HK-2 (cell line): ENCODE results near the gene PLD1.
"Not testable (repeated sequence)": the region's sequence is repeated elsewhere in the genome, so short reads cannot be mapped to it uniquely, and the experiment has no call there.

Source experiments
- DNase-seq: peaks from one replicate; pipeline ENCODE4 v3.0.0-alpha.2; 2018; ENCODE audit not compliant: unreplicated experiment

The PLD1 gene

GRCh38 chr3:171809861-171810628 lies at the start of gene PLD1:
TSS of gene PLD1 (minus strand) at chr3:171810483. CDS start at chr3:171738051, 72,432 bp downstream.
- DNase-seq, result peak; percentile 91

GRCh38 chr3:171858770-171859169 lies 48.5 kb upstream of the PLD1 start:
- not testable (repeated sequence) for DNase-seq

- DNase-seq, result no peak
Observed at GRCh38 chr3:171854649-171855305, 44.5 kb upstream of the PLD1 start.

GRCh38 chr3:171851660-171852058 lies 41.4 kb upstream of the PLD1 start:
- DNase-seq, result no peak

GRCh38 chr3:171850960-171851659 lies 40.8 kb upstream of the PLD1 start:
- DNase-seq, result no peak

- DNase-seq, result no peak
Observed at GRCh38 chr3:171850320-171850959, 40.2 kb upstream of the PLD1 start.

GRCh38 chr3:171849617-171850319 lies 39.5 kb upstream of the PLD1 start:
- no peak for DNase-seq

GRCh38 chr3:171847595-171848259 lies 37.4 kb upstream of the PLD1 start:
- DNase-seq, result no peak

- no peak for DNase-seq
Observed at GRCh38 chr3:171847133-171847532, 36.9 kb upstream of the PLD1 start.

GRCh38 chr3:171846597-171846996 lies 36.3 kb upstream of the PLD1 start:
- no peak for DNase-seq

- no peak for DNase-seq
Observed at GRCh38 chr3:171845481-171846284, 35.4 kb upstream of the PLD1 start.

- DNase-seq, result no peak
Observed at GRCh38 chr3:171844873-171845272, 34.6 kb upstream of the PLD1 start.

- DNase-seq, result no peak
Observed at GRCh38 chr3:171842864-171843518, 32.7 kb upstream of the PLD1 start, which contains the start of gene TMEM212. TSS of gene TMEM212 (plus strand) at chr3:171843349. CDS start at chr3:171843384, 35 bp downstream.

GRCh38 chr3:171841620-171842000 lies 31.3 kb upstream of the PLD1 start:
- no peak for DNase-seq

- DNase-seq, result no peak
Observed at GRCh38 chr3:171840811-171841619, 30.7 kb upstream of the PLD1 start.

- no peak for DNase-seq
Observed at GRCh38 chr3:171840445-171840810, 30.1 kb upstream of the PLD1 start.

GRCh38 chr3:171839270-171839669 lies 29.0 kb upstream of the PLD1 start:
- DNase-seq, result no peak

GRCh38 chr3:171838218-171838720 lies 28.0 kb upstream of the PLD1 start:
- no peak for DNase-seq

- no peak for DNase-seq
Observed at GRCh38 chr3:171837698-171838097, 27.4 kb upstream of the PLD1 start.
